ENCODE measurements around the gene NKX6-1. TPM values are rescaled to one million over a fixed set of nuclear protein-coding genes. Genes with fewer than 3 reads are reported as not detected.

NKX6-1 gene
- total RNA-seq, 2 donors from 2014 or later, result not detected

- intact Hi-C loops (cut with DNase I), result no loop called here
- peak; percentile 80 for DNase-seq (ENCODE audit: low spot score)
Measured at GRCh38 chr4:84482564-84483563, 16.2 kb downstream of the NKX6-1 start.

- intact Hi-C loops (cut with DNase I), result no loop called here
- DNase-seq (ENCODE audit: low spot score), result no peak
Measured at GRCh38 chr4:84481860-84482245, 17.2 kb downstream of the NKX6-1 start.

- intact Hi-C loops (cut with DNase I), result no loop called here
- DNase-seq (ENCODE audit: low spot score), result no peak
Measured at GRCh38 chr4:84481077-84481859, 17.8 kb downstream of the NKX6-1 start.

DNA sequence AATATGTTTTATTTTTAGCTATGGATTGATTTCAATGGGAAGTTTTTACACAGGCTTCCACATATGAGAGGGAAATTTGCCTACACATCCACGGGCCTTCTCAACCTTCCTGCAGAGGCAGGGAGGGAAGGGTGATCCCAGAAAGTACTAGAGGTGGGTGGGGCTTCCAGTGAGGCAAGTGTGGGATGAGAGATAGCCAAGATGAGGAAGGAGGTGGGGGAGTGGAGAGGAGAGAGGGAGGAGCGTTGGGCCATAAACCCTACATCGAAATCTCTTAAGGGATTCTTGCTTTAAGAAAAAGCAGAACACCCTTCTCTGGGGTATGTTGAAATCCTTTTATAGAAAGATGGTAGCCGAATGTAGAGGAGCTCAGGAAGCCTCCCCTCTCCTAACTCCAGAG lies 19.0 kb downstream of the NKX6-1 start:
- intact Hi-C loops (cut with DNase I), result no loop called here
- DNase-seq (ENCODE audit: low spot score), result no peak

DNA sequence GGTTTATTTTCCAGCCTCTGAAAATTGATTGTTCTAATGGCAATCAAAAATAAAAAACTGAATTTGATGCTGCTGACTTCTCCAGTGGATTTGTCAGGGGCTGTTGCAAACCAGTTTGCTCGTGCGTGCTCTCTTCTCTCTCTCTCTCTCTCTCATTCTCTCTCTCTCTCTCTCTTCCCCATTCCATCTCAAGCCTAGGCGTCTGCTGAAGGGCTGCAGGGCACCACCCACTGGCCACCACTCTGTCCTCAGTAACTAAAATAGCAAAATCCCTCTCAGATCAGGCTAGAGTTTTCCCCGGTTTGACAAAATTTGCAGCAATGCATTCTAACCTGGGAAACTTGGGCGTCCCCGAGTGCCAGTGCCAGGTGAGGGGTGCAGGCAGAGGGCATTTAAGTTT lies 19.4 kb downstream of the NKX6-1 start:
- DNase-seq (ENCODE audit: low spot score), result no peak
- intact Hi-C loops (cut with DNase I), result no loop called here

GRCh38 chr4:84477738-84478137 lies 21.4 kb downstream of the NKX6-1 start:
- no peak for DNase-seq (ENCODE audit: low spot score)
- intact Hi-C loops (cut with DNase I), result no loop called here

- DNase-seq (ENCODE audit: low spot score), result no peak
- intact Hi-C loops (cut with DNase I), result no loop called here
Measured at GRCh38 chr4:84474107-84474506, 25.0 kb downstream of the NKX6-1 start.

DNA sequence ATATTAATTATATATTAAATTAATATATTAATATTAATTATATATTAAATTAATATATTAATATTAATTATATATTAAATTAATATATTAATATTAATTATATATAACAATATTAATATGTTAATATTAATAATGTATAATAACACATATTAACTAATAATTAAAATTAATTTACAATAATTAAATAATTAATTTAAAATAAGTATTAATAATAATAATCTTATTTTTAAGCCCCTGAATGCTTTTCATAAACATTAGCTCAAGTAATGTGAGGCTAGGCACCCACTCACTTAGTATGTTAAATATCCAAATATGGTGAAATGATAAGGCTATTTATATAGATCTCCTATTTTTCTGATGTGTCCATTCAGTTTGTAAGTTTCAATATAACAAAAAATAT lies 26.9 kb downstream of the NKX6-1 start:
- intact Hi-C loops (cut with DNase I), result no loop called here
- DNase-seq (ENCODE audit: low spot score), result no peak

GRCh38 chr4:84470204-84470785 lies 28.8 kb downstream of the NKX6-1 start:
- intact Hi-C loops (cut with DNase I), result no loop called here
- no peak for DNase-seq (ENCODE audit: low spot score)

DNA sequence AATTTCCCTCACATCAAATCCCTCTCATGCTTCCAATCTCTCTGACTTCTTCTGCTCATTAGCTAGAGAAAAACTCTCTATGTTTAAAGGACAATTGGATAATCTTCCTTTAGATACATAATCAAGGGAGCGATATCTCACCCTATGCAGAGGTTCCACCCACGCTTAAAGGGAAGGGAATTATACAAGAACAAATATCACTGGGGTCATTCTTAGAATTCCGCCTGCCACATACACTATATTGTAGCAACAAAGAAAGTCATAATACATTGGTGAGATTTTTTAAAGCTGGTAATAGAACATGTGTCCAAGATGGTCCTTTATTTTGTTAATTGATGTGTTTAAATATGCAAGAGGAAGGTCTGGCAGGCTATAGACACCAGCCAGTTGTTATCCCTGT lies 31.5 kb downstream of the NKX6-1 start:
- DNase-seq (ENCODE audit: low spot score), result no peak
- intact Hi-C loops (cut with DNase I), result no loop called here

DNA sequence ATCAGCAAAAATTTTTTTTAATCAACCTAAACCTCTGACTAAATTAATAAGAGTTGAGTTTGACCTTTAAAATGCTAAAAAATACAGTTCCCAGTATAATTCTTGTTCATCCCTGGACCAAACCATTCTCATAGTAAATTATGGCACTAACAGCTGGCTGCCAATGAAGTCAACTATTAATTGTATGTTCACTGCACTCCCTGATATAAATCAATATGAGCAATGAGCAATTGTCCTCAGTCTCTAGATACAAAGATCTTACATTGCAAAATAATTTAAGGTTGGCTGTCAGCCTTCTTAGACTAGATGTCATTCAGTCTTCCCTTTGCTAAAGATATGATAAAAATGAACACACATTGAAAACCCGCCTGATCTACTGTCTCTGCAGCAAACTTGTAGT lies 39.3 kb downstream of the NKX6-1 start:
- intact Hi-C loops (cut with DNase I), result loop anchor here in 1 of 2 donors (2.0 kb wide), 1 partner anchor 43 kb away; no protein-coding TSS in a partner anchor
- no peak for DNase-seq (ENCODE audit: low spot score)

DNA sequence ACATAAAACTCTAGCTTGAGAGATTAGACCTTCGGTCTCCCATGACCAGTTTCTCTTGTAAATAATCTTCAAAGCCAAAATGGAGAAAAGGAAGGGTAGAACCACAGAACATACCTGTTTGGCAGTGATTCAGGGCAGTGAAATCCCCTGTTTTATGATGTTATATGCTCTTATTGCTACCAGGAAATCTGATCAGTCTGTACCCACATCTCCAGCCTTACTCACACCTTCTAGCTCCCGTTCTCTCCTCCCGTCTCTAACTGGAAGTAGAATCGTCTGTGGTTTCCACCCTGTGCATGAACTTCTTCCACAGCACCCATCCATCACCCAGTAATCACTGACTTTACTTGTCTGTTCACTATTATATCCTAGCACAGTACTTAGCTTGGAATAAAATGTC lies 42.9 kb downstream of the NKX6-1 start:
- intact Hi-C loops (cut with DNase I), result no loop called here

GRCh38 chr4:84455697-84456096 lies 43.4 kb downstream of the NKX6-1 start:
- DNase-seq (ENCODE audit: low spot score), result no peak
- intact Hi-C loops (cut with DNase I), result no loop called here

More for the DNA sequence above, 42.9 kb downstream of the NKX6-1 start:
- no peak for DNase-seq (ENCODE audit: low spot score)

GRCh38 chr4:84451546-84451945 lies 47.5 kb downstream of the NKX6-1 start:
- no peak for DNase-seq (ENCODE audit: low spot score)
- intact Hi-C loops (cut with DNase I), result no loop called here

- DNase-seq (ENCODE audit: low spot score), result no peak
- intact Hi-C loops (cut with DNase I), result no loop called here
Measured at GRCh38 chr4:84443523-84443922, 55.6 kb downstream of the NKX6-1 start.

DNA sequence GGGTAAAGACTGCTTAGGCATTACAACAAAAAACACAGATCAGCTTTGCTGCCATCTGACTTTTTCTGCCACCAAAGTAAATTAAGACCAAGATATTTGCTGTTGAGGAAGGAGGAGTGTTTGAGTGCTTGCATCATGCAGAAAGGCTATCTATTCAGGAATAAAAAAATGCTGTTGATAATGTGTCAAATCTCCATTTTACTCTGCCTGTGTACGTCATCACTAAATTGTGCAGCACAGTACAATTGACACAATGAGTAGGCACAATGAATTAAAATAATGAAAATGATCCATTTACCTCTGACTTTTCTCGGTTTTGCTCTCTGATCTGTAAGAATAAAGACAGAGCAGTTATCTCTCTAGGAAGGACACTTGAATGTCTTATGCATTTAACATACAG lies 56.3 kb downstream of the NKX6-1 start:
- intact Hi-C loops (cut with DNase I), result no loop called here

More for the DNA sequence above, 56.3 kb downstream of the NKX6-1 start:
- no peak for DNase-seq (ENCODE audit: low spot score)

All from posterior vena cava (tissue), 2 donors.